Dermis blood vessel endothelial cell (primary cell): ENCODE measurements around the gene ADAMTS12. TPM values are rescaled to one million over a fixed set of nuclear protein-coding genes. Genes with fewer than 3 reads are reported as not detected.

Experiments used
- DNase-seq: peaks from one replicate; pipeline ENCODE4 v3.0.0; 2010
- total RNA-seq: library from RNA; depleted of rRNA; stranded (reverse); fragments of >200 nt; gene quantifications from 2 replicates; pipeline ENCODE4 v1.2.3, GENCODE V29; 2014

Gene ADAMTS12
- total RNA-seq, 1 donor from 2014 or later: 1.0 TPM

- no peak for DNase-seq
These were observed 249.9 kb downstream of the ADAMTS12 start for GRCh38 chr5:33641744-33642505.

DNA sequence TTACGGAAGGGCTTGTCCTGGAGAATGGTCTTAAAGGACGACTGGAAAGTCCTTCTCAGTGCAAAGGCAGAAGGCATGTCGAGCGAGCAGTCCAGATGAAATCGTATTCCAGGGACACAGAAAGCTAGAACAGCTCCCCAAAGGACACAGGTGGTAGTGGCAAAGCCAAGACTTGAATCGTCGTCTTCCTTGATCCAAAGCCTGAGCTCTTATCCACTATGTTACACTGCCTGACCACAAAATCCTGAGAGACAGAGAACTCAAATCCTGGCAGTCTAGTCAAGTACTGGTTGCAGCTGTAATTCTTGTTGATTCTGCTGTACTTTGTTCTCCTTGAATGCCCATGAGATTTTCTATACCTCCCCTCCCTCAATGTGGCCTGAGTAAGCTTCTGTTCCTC is 252.3 kb downstream of the ADAMTS12 start:
- DNase-seq: no peak

DNA sequence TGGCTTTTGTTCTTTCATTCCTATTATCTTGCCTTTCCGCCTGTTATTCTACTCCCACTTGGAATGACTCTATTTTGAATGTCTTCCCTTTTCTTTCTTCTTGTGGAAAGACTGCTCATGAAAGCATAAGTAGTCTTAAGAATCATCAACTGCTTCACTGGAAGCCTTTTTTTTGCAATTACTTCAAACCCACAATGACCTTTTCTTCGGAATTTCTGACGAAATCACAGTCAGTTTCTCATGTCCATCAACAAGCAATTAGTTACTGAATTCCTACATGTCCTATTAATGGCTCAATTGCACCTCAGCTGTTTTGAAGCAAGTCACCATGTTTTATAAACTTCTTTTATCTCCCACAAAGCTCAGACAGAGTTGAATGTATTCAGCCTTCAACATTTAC is 254.8 kb downstream of the ADAMTS12 start:
- DNase-seq: no peak

GRCh38 chr5:33635582-33635981 is 256.2 kb downstream of the ADAMTS12 start:
- DNase-seq: no peak

GRCh38 chr5:33633699-33634098 is 258.1 kb downstream of the ADAMTS12 start:
- no peak for DNase-seq

- DNase-seq: no peak
These were observed 260.0 kb downstream of the ADAMTS12 start for GRCh38 chr5:33631786-33632185.

DNA sequence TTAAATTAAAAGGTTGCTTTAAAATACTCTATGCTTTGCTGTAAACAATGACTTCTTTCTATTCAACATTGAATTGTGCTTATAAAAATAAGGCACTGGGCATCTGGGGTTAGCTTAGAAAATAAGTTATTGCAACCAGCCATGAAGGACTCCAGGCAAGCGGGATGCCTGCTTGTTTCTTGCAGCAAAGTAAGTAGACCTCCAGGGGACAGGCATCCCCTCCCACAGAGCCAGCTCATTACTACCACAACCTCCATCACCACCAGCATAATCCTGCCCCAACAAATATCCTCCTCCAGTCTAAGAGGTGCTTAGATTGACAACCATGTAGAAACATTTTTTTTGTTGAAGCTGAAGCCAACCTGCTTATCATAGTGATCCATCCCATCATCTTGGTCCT is 260.7 kb downstream of the ADAMTS12 start:
- no peak for DNase-seq

- no peak for DNase-seq
These were observed 261.8 kb downstream of the ADAMTS12 start for GRCh38 chr5:33629999-33630398.

DNA sequence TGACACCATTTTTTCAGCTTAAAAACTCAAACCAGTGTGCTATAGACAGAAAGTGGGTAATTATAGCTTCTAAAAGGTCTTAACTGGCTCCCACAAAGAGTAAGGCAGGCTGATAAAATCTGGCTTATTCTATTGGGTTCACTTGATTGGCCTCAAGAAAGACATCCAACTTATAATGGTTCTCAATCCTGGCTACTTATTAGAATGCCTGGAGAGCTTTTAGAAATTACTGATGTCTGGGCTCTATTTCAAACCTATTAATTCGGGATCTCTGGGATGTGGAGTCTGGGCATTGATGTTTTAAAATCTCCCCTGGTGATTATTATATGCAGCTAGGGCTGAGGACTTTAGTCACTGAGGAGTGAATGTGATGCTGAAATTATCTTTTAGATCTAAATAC is 263.0 kb downstream of the ADAMTS12 start:
- DNase-seq: no peak

GRCh38 chr5:33621514-33621913 is 270.3 kb downstream of the ADAMTS12 start:
- no peak for DNase-seq

GRCh38 chr5:33614039-33614438 is 277.8 kb downstream of the ADAMTS12 start:
- no peak for DNase-seq

DNA sequence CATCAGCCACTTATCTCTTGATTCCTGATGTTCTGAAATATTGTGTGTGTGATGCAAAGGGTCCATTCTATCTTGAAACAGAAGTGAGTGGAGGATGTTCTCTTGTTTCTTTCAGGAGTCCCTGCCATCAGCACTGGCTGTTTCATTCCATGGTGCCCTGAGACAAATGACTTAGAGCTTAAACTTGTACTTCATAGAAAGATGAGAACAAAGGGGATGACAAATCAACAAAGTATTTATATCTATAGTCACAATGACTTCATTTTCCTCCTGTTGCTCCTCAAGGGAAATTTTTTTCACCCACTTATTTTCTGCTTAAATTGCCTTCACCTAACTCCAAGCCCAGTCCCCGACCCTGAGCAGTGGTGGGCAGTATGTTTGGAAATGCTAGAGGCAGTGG is 279.4 kb downstream of the ADAMTS12 start:
- DNase-seq: no peak

DNA sequence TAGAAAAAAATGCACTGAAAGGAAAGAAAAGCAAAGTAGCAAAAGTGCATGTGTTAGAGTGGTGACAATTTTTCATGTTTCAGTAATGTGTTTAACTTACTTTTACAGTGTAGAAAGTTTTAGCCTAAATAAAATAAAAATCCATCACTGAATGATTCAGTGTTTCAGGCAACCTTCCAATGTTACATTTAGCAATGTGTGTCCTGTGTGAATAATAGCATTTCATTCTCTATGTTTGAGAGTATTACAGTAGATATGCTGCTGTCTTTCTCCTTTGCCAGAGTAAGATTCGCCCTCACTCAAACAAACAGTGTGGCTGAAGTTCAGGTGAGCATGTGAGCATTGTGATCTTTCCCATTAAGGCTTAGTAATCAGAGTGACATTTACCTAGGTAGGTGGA is 279.9 kb downstream of the ADAMTS12 start:
- no peak for DNase-seq

- DNase-seq: no peak
These were observed 283.3 kb downstream of the ADAMTS12 start for GRCh38 chr5:33608344-33609041.

DNA sequence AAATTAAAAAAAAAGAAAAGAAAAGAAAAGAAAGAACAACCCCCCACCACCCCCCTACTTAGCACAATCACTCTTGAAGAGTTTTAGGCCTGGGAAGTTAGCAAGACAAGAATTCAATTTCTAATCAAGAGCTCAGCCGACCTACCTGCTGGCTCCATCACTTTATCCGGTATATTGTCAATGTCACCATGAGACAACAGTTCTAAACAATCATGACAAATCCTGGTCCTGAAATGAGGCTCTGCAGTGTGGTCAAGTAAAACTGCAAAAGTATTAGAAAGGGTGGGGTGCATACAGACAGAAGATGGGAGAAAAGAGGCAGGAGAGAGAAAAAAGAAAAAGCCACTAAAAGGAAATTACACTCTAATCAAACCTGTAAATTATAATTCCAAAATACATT is 287.3 kb downstream of the ADAMTS12 start:
- DNase-seq: no peak

- DNase-seq: no peak
These were observed 289.9 kb downstream of the ADAMTS12 start for GRCh38 chr5:33601881-33602280.

DNA sequence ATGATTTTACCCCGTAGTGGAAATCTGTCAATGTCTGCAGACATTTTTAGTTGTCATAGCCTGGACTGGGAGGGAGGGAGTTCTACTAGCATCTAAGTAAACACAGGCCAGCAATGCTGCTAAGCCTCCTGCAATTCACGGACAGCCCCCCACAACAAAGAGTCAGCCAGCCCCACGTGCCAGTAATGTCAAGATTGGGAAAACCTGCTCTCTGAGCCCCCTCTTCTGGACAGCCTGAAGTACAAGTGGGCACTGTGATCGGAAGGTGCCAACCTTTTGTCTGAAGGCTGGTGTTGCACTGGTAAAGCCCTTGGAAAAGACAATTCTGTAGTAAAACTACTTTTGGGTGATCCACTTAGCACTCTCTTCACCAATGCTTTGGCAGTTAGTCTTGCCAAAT is 296.5 kb downstream of the ADAMTS12 start:
- no peak for DNase-seq

GRCh38 chr5:33594006-33594405 is 297.8 kb downstream of the ADAMTS12 start:
- DNase-seq: no peak

DNA sequence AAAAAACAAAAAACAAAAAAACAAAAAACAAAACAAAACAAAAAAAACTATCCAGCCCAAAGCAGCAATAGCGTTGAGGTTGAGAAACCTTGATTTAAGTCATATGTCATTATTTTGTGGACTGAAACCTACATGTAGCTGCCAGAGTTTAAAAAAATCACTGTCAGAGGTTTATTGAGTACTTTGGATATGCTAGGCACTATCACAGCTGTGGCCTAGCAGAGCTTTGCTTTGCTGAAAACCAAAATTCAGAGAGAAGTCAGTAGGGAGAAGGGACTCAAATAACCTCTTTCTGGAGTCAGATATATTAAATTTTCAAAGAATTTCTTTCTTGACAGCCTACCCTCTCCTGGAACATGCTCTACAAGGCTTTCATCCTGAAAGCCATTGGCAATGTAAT is 299.5 kb downstream of the ADAMTS12 start:
- DNase-seq: no peak

DNA sequence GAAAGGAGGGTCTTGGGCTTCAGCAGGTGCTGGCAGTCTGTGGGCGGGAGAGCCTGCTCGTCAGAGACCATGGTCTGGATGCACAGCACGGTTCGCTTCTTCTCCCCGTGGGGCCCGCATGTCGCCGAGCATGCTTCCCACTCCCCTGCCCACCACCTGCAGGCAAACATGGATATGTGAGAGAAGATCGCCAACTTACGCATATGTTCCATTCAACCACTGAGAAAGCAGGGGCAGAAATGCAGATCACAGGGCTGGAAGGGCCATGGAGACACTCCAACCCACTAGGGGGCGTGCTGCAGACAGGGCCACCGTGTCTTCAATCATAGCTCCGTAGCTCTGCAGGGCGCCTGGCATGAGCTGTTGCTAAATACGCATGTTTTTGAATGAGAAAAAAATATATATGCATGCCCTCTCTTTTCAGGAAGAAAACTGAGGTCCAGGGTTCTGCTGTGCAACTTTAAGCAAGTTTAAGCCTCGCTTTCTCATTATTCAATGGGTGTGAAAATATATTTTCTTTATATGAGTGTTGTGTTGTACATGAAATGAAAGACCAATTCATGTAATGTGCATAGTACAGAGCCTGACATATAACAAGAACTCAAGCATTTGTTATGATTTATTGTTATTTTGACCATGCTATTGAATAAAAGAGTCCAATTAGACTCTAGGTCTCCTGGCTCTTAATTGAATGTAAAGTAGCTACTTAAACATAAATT is 303.0 kb downstream of the ADAMTS12 start:
- peak; percentile 57 for DNase-seq

- DNase-seq: no peak
These were observed 308.5 kb downstream of the ADAMTS12 start for GRCh38 chr5:33583332-33583731.

GRCh38 chr5:33582417-33582816 is 309.4 kb downstream of the ADAMTS12 start:
- no peak for DNase-seq

DNA sequence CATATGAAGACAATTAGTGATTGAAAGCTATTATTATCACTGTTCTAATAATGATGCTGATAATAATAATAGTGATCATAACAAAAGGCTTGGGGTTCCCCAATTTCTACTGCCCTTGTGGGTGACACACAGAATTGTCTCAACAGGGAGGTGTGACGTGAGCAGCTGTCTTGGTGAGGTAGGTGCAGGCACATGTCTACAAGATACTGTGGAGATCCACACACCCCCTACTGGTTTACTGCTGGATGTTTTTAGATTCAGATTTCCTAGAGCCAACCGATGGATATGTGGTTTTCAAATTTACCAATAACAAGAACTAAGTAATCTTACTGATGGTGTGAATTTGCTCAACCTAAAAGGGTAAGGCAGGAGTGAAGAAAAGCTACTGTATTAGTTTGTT is 312.0 kb downstream of the ADAMTS12 start:
- DNase-seq: no peak

DNA sequence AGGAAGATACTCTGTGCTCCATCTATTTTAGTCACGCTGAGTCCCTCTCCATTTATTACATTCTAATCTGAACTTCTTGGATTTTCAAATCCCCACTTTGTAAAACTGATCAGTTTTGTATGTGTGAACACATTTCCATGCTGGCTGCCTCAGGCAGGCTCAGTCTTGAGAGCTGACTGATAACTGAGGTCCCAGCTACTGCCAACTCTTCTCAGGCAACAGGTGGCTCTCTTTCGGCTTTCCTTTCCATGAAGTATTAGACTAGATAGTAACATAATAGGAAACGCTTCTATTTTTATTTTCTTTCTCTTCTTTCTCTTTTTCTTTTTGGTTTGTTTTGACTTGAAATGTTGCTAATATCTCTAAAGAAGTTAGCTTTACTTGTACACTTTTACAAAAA is 312.6 kb downstream of the ADAMTS12 start:
- no peak for DNase-seq
